Activated CD4-positive, alpha-beta T cell treated with anti-CD3 and anti-CD28 coated beads for 48 hours (primary cell): ENCODE measurements around the gene ZNF74.
"Not testable (repeated sequence)": the region's sequence is repeated elsewhere in the genome, so short reads cannot be mapped to it uniquely, and the experiment has no call there.

Source experiments
- DNase-seq: peaks from one replicate; pipeline ENCODE4 v3.0.0-alpha.2; 2020

Gene ZNF74

GRCh38 chr22:20450551-20450906 lies 56.6 kb downstream of the ZNF74 start:
- DNase-seq = no peak

GRCh38 chr22:20451129-20451778 lies 57.3 kb downstream of the ZNF74 start:
- not testable (repeated sequence) for DNase-seq

GRCh38 chr22:20451920-20452319 lies 58.0 kb downstream of the ZNF74 start:
- no peak for DNase-seq

GRCh38 chr22:20453222-20453621 lies 59.3 kb downstream of the ZNF74 start:
- no peak for DNase-seq

- DNase-seq = no peak
Measured at GRCh38 chr22:20455709-20456063, 61.7 kb downstream of the ZNF74 start.

- DNase-seq = peak; percentile 84
Measured at GRCh38 chr22:20456064-20456721, 62.2 kb downstream of the ZNF74 start.

- DNase-seq = no peak
Measured at GRCh38 chr22:20456722-20457076, 62.7 kb downstream of the ZNF74 start.

GRCh38 chr22:20457506-20458240 lies 63.7 kb downstream of the ZNF74 start:
- no peak for DNase-seq
